Body of pancreas (tissue), 4 donors: Measurements from ENCODE around the gene RAB11FIP3. TPM values are rescaled to one million over a fixed set of nuclear protein-coding genes. Genes with fewer than 3 reads are reported as not detected.

Source experiments
- ATAC-seq: fragments of 150-250 bp; one replicate; pipeline ENCODE4 v1.9.1; 2016
- DNase-seq, 4 donors: peaks; one replicate each; pipeline ENCODE4 v3.0.0-alpha.2; 2019
- H3K27ac ChIP-seq, 4 donors: fragments of 200-600 bp; sonication (generic); 1 replicate in 3 of 4; 2 replicates in 1 of 4; pipeline versions ENCODE4 v1.5.1 to v1.6.1; 2016 to 2019; ENCODE audit warnings: mild to moderate bottlenecking in 1 of 4, mixed read lengths in 1 of 4, moderate library complexity in 1 of 4
- H3K27me3 ChIP-seq, 2 donors: fragments of 200-600 bp; sonication (generic); one replicate each; pipeline ENCODE4 v1.6.0; 2016; ENCODE audit warnings: mild to moderate bottlenecking in 1 of 2
- H3K36me3 ChIP-seq, 2 donors: fragments of 200-600 bp; sonication (generic); replicated peaks in 1 of 2; 2 replicates each; pipeline ENCODE4 v1.5.1; 2016; ENCODE audit warnings: low read depth in 2 of 2; ENCODE audit not compliant: insufficient read depth in 1 of 2
- H3K4me1 ChIP-seq: fragments of 200-600 bp; sonication (generic); one replicate; pipeline ENCODE4 v1.6.0; 2016
- H3K4me3 ChIP-seq, 2 donors: fragments of 200-600 bp; sonication (generic); 1 replicate in 1 of 2; 2 replicates in 1 of 2; pipeline ENCODE4 v1.5.1; 2016 to 2019
- H3K9me3 ChIP-seq, 3 donors: fragments of 200-600 bp; sonication (generic); 1 replicate in 2 of 3; 2 replicates in 1 of 3; pipeline ENCODE4 v1.5.1; 2016
- POLR2A ChIP-seq, 3 donors: fragments of 450-650 bp; IDR thresholded peaks; one replicate each; pipeline ENCODE4 v1.6.1; 2016; ENCODE audit warnings: antibody characterized with exemption in 3 of 3, mild to moderate bottlenecking in 2 of 3
- WGBS, 2 donors: methylation state at CpG; one replicate each; pipeline ENCODE4 v1.1.5; 2017; 5-methylcytosine and 5-hydroxymethylcytosine counted together
- intact Hi-C: fragments of 100-400 bp; cut with DNase I; formaldehyde crosslinking; loops from one replicate; pipeline ENCODE4 v1.15.1; 2023
- total RNA-seq, 2 donors: library from RNA; depleted of rRNA; stranded (reverse); fragments of >200 nt; gene quantifications; one replicate each; pipeline ENCODE4 v1.1.0, GENCODE V29; 2016
- TF ChIP-seq, protein P1 (sequence below), 7 experiments: fragments of 450-650 bp in 4 of 7; fragments of 200-600 bp in 3 of 7; sonication (generic) in 3 of 7; IDR thresholded peaks; one replicate each; pipeline ENCODE4 v1.5.1; 2016 to 2019; ENCODE audit warnings: antibody characterized with exemption in 7 of 7

Gene RAB11FIP3
- total RNA-seq, 2 donors from 2014 or later = 50.1 to 122 TPM

DNA sequence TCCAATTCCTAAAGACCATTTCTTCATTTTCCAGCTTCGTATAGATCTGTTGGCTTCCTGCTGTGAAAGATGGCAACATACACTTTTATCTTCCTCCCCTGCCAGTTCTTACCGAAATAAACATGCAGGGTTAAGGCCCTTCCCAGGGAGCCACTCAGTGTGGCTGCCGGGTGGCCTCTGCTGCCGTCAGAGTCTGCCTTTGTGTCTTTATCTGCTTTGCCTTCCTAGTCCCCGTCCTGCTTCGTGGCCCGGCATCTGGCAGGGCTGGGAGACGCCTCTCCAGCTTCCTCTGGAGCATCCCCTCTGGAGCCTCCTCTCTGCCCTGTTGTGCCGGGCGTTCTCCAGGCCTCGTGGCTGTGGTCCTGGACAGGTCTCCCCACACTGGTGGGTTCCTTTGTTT, 71.8 kb downstream of the RAB11FIP3 start:
- intact Hi-C loops = no loop called here
- 87 to 90% methylated on average over 8 to 11 of the region's 11 CpGs for WGBS, 2 donors
- TF ChIP-seq, protein P1, sequence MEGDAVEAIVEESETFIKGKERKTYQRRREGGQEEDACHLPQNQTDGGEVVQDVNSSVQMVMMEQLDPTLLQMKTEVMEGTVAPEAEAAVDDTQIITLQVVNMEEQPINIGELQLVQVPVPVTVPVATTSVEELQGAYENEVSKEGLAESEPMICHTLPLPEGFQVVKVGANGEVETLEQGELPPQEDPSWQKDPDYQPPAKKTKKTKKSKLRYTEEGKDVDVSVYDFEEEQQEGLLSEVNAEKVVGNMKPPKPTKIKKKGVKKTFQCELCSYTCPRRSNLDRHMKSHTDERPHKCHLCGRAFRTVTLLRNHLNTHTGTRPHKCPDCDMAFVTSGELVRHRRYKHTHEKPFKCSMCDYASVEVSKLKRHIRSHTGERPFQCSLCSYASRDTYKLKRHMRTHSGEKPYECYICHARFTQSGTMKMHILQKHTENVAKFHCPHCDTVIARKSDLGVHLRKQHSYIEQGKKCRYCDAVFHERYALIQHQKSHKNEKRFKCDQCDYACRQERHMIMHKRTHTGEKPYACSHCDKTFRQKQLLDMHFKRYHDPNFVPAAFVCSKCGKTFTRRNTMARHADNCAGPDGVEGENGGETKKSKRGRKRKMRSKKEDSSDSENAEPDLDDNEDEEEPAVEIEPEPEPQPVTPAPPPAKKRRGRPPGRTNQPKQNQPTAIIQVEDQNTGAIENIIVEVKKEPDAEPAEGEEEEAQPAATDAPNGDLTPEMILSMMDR (IDR thresholded peaks at IDR 0.05) = no peak
- TF ChIP-seq POLR2A (IDR thresholded peaks at IDR 0.05) = no peak
- H3K36me3 ChIP-seq = peaks cover 0 to 1% of the 10 kb centered on the region in 2 donors
- no peaks in the 10 kb centered on the region for H3K9me3 ChIP-seq
- H3K27me3 ChIP-seq = no peaks in the 10 kb centered on the region
- H3K4me3 ChIP-seq = no peak overlapping the region
- H3K27ac ChIP-seq = no peak overlapping the region
- ATAC-seq = no peak
- no peaks in the 10 kb centered on the region for H3K4me1 ChIP-seq
- no peak for DNase-seq

DNA sequence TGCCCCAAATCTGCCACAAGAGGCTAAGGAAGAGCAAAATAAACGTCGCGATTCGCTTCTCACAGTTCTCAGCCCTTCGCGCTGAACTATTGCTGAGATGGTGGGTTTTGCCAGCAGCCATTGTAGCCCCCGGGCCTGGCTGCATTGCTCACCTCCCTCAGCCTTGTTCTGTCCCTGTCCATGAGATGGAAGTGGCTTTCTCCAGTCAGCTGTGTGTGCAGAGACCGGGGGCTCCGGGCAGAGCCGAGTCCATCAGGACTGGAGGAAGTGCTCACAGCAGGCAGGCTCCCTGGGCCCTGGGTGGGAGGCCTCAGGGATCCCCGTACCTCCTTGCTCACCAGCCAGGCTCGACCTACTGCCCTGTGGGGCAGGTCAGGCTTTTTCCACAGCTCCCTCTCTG, 74.5 kb downstream of the RAB11FIP3 start:
- Histone ChIP-seq H3K4me3 (no peak overlapping the region), H3K36me3 (no peaks in the 10 kb centered on the region), H3K27ac (no peak overlapping the region), H3K4me1 (no peaks in the 10 kb centered on the region), H3K9me3 (no peaks in the 10 kb centered on the region), H3K27me3 (no peaks in the 10 kb centered on the region)
- 90 to 98% methylated on average over 9 to 12 of the region's 12 CpGs for WGBS, 2 donors
- intact Hi-C loops = no loop called here
- ATAC-seq = no peak
- TF ChIP-seq, protein P1 (IDR thresholded peaks at IDR 0.05) = no peak
- no peak for TF ChIP-seq POLR2A (IDR thresholded peaks at IDR 0.05)
- DNase-seq = no peak

- no peak overlapping the region for H3K4me3 ChIP-seq
- TF ChIP-seq, protein P1 (IDR thresholded peaks at IDR 0.05) = no peak
- no peak for TF ChIP-seq POLR2A (IDR thresholded peaks at IDR 0.05)
- no peak overlapping the region for H3K27ac ChIP-seq
- no peaks in the 10 kb centered on the region for H3K36me3 ChIP-seq
- WGBS, 2 donors = 81 to 84% methylated on average over 11 to 12 of the region's 12 CpGs
- intact Hi-C loops = no loop called here
- H3K9me3 ChIP-seq = no peaks in the 10 kb centered on the region
- H3K27me3 ChIP-seq = no peaks in the 10 kb centered on the region
- no peaks in the 10 kb centered on the region for H3K4me1 ChIP-seq
- ATAC-seq = no peak
- no peak for DNase-seq
Observed at GRCh38 chr16:500709-501108, 75.3 kb downstream of the RAB11FIP3 start.

DNA sequence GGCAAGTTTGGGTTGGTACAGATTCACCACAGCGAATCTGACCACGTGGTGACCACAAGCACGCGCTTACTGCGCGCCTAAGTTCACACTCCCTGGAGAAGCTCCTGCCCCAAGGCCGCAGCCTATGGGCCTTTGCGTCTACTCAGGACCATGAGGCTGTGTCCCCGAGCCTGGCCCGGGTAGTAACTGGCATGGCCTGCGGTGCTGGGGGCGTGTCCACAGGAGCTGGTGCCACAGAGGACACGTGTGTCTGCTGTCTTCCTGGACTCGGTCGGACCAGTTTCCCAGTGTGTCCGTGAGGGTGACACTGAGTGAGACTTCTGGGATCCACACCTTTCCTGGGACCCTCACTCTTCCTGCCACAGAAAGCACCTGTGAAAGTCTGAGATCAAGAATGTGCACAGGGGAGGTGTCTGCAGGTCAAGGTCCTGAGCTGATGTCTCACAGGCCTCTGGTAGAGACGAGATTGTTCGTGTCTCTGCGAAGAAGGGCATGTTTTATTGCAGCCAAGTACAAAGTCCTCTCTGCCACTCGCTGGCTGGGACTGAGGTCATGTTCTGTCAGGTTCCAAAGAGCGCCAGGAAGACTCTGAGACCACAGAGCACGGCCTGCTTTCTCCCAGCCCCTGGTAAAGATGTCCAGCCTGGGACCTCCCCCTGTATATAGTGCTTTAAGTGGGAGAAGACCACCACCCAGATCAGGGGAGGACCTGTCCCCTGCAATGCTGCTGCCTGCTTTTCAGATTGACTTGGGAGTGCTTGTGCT, 76.9 kb downstream of the RAB11FIP3 start:
- H3K9me3 ChIP-seq = no peaks in the 10 kb centered on the region
- WGBS, 2 donors = 74 to 81% methylated on average over 9 to 22 of the region's 22 CpGs
- peaks cover 0 to 2% of the 10 kb centered on the region in 2 donors for H3K36me3 ChIP-seq
- H3K4me1 ChIP-seq = no peaks in the 10 kb centered on the region
- TF ChIP-seq, protein P1 (IDR thresholded peaks at IDR 0.05) = no peak
- TF ChIP-seq POLR2A (IDR thresholded peaks at IDR 0.05) = no peak
- H3K27ac ChIP-seq = no peak overlapping the region
- no peak for DNase-seq
- H3K27me3 ChIP-seq = no peaks in the 10 kb centered on the region
- intact Hi-C loops = no loop called here
- H3K4me3 ChIP-seq = no peak overlapping the region
- ATAC-seq = no peak
